GM18507 (cell line): Measurements from ENCODE around the gene ZCCHC10.

Experiments used
- DNase-seq: peaks from one replicate; pipeline ENCODE4 v3.0.0; 2011; ENCODE audit warnings: low read depth; ENCODE audit not compliant: insufficient read length; ENCODE audit errors: extremely low spot score
- FAIRE-seq: peaks from 2 replicates; lab custom pipeline; 2011; peaks lifted over from hg19 to GRCh38; lab: Jason Lieb, UNC

ZCCHC10 gene

GRCh38 chr5:132949136-132949535, 77.2 kb downstream of the ZCCHC10 start:
- FAIRE-seq (no peak), DNase-seq (no peak)

- DNase-seq (no peak), FAIRE-seq (no peak)
Observed at GRCh38 chr5:132947671-132948070, 78.7 kb downstream of the ZCCHC10 start.
